ENCODE measurements around the gene ARHGAP35. TPM values are rescaled to one million over a fixed set of nuclear protein-coding genes. Genes with fewer than 3 reads are reported as not detected.
A peak's percentile ranks its signal among the peaks of the same experiment; 100 is the strongest.

The ARHGAP35 gene
- total and polyA plus RNA-seq, 9 donors, result 20.9 to 74.8 (median 51.2) TPM

DNA sequence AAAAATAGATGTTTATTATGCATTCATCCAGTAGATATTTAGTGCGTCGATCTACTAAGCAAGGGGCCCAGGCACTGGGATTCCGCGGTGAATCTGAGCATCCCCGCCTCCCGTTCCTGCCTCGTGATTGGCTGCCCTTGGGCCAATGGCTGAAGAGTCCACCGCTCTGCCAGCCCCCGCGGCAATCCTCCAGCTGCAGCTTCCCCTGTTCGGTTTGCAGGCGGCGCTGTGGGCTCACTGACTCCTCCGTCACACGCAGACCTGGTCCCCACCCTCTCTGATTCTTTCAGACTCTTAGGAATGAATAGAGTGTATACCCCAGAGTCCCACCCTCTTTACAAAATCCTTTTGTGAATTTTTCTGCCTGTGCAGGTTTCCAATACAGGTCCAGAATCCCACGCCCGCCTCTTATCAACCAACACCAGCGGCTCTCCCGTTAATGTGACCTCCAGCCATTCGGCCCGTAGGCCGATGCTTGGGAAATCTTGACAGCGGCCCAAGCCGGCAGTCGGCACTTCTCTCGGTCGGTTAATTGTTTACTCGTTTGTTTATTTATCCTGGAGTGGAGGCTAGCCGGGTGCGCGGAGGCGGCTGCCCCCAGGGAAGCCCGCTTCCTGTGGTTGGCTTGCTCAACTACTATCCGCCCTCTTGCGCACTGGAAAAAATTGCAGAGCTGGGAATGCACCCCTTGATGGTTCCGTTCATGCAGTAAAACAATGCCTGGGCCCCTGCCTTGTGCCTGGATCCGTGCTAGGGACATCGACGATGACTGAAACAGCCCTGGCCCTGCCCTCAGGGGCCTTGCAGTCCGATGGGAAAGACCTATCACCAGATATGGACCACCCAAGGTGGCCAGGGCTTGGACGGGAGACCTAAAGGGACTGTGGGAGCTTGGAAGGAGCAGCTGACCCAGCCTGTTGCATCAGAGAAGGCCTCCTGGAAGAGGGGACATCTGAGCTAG, 4.5 kb upstream of the ARHGAP35 start:
- no peaks in the 10 kb centered on the region for H3K27me3 ChIP-seq
- WGBS, 3 donors, result 2 to 3% (median 2%) methylated on average over 41 of the region's 41 CpGs
- peak; percentile 96 to 98 (median 97) for DNase-seq
- H3K9me3 ChIP-seq, result no peaks in the 10 kb centered on the region
- peak overlapping the region; percentile 31 to 77 for H3K27ac ChIP-seq
- no peaks in the 10 kb centered on the region for H3K36me3 ChIP-seq
- peaks cover 5% of the 10 kb centered on the region for H3K4me1 ChIP-seq (ENCODE audit: insufficient read depth)
- TF ChIP-seq, protein P1, sequence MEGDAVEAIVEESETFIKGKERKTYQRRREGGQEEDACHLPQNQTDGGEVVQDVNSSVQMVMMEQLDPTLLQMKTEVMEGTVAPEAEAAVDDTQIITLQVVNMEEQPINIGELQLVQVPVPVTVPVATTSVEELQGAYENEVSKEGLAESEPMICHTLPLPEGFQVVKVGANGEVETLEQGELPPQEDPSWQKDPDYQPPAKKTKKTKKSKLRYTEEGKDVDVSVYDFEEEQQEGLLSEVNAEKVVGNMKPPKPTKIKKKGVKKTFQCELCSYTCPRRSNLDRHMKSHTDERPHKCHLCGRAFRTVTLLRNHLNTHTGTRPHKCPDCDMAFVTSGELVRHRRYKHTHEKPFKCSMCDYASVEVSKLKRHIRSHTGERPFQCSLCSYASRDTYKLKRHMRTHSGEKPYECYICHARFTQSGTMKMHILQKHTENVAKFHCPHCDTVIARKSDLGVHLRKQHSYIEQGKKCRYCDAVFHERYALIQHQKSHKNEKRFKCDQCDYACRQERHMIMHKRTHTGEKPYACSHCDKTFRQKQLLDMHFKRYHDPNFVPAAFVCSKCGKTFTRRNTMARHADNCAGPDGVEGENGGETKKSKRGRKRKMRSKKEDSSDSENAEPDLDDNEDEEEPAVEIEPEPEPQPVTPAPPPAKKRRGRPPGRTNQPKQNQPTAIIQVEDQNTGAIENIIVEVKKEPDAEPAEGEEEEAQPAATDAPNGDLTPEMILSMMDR (IDR thresholded peaks at IDR 0.05), result peak; percentile 30 to 84 (median 84)
- no peak for TF ChIP-seq EP300 (IDR thresholded peaks at IDR 0.05)
- peak; percentile 37 for TF ChIP-seq POLR2A (IDR thresholded peaks at IDR 0.05)
- intact Hi-C loops (cut with DNase I), result loop anchor here in 3 of 4 donors (5.0 to 10.0 kb wide), 2 partner anchors 136 to 258 kb away; partner anchors contain the start of gene ZC3H4 (in 2 of the 3)
- H3K4me3 ChIP-seq, result peak overlapping the region; percentile 34

DNA sequence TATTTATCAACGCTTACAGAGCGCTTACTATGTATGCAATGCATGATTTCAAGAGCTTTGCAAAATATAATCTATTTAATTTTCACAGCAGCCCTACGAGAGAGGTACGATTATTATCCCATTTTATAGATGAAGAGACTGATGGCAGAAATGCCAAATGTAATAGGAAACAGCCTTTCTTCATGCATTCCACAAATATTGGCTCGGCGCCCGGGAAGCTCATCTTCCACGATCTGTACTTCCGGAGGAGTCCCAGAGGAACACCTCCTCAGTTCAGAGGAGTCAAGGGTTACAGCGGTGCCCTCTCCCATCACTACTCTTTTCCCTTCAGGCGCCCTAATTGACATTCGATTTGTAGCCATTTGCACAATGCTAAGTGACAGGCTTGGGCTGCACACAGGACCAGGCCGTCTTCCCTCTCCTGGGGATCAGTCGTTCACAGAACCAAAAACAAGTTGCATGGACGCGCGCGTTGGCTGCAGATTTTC, 1.1 kb upstream of the ARHGAP35 start:
- TF ChIP-seq POLR2A (IDR thresholded peaks at IDR 0.05) (no peak), EP300 (IDR thresholded peaks at IDR 0.05) (no peak)
- TF ChIP-seq, protein P1 (IDR thresholded peaks at IDR 0.05), result no peak
- peaks cover 14% of the 10 kb centered on the region for H3K4me1 ChIP-seq (ENCODE audit: insufficient read depth)
- peak overlapping the region; percentile 13 for H3K4me3 ChIP-seq
- no peaks in the 10 kb centered on the region for H3K27me3 ChIP-seq
- intact Hi-C loops (cut with DNase I), result loop anchor here (2.0 to 10.0 kb wide), 4 partner anchors 118 to 255 kb away; partner anchors contain the start of gene ZC3H4 (in 2 of the 4)
- H3K27ac ChIP-seq, result peak overlapping the region in 1 of 2 donors; percentile 97
- 8 to 13% (median 9%) methylated on average over 18 of the region's 18 CpGs for WGBS, 3 donors
- DNase-seq, result peak; percentile 68 to 87 (median 77)
- no peaks in the 10 kb centered on the region for H3K36me3 ChIP-seq
- no peaks in the 10 kb centered on the region for H3K9me3 ChIP-seq

DNA sequence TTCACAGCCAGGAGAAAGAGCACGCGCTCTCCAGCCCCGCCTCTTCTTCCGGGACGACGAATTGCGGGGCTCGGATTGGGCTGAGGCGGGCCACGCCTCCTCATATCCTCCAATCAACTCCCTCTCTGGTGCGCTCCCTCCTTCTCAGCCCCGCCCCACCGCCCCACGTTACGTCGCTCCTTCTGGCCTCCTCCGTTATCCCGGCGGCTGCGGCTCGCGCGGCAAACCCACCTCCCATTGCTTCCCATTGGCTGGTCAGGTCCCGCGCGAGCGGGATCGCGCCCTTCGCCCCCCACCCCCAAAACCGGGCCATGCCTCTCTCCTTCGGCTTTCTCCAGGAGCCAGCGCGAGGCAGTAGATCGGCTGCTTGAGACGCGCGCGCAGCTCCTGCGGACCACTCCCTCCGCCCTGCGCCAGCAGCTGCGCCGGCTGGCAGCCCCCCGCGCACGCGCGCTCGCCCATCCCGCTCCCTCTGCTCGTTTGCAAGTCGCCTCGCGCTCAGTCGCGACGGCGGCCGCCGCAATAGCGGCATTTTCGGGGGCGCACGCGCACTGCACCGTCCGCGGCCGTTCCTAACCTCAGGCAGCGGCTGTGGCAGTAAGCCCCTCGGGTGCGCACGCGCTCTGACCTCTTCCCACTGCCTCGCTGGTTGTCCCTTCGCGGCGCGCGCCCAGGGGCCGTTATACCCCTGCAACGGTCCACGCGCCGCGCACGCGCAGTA, 512 bp upstream of the ARHGAP35 start:
- Histone ChIP-seq H3K9me3 (no peaks in the 10 kb centered on the region), H3K27ac (peak overlapping the region; percentile 95 to 97), H3K4me3 (peak overlapping the region; percentile 59), H3K4me1 (ENCODE audit: insufficient read depth) (peaks cover 17% of the 10 kb centered on the region), H3K36me3 (no peaks in the 10 kb centered on the region), H3K27me3 (no peaks in the 10 kb centered on the region)
- 0 to 1% (median 0%) methylated on average over 58 to 89 of the region's 89 CpGs for WGBS, 3 donors
- no peak for TF ChIP-seq EP300 (IDR thresholded peaks at IDR 0.05)
- TF ChIP-seq, protein P1 (IDR thresholded peaks at IDR 0.05), result peak in 2 of 3 donors; percentile 17 to 37
- peak; percentile 65 for TF ChIP-seq POLR2A (IDR thresholded peaks at IDR 0.05)
- DNase-seq, result peak; percentile 96 to 99 (median 97)
- intact Hi-C loops (cut with DNase I), result loop anchor here in 3 of 4 donors (2.0 to 5.0 kb wide), 3 partner anchors 117 to 132 kb away; no protein-coding TSS in a partner anchor

All from ovary (tissue), 9 donors.